ENCODE measurements around the gene ALDH4A1.

DNA sequence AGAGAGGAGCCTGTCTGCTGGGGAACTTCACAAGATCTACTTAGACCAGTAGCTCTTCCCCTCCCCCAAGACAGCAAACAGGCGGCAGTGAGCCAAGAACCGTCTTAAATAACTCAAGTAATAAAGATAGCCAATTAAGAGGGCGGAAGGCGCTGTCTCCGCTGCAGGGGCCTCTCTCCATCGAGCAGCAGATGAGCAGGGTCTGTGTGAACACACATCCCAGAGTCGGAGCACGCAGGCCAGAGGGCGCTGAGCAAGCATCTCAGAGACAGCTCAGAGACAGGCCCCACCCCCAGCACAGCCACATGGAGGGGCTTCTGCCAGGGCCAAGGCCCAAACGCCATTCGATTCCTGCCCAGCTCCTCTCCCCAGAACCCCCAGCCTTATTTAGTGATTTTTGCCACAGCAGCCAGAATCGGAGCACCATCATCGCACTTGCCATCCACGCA is 43.1 kb upstream of the ALDH4A1 start:
- TF ChIP-seq, protein P1, sequence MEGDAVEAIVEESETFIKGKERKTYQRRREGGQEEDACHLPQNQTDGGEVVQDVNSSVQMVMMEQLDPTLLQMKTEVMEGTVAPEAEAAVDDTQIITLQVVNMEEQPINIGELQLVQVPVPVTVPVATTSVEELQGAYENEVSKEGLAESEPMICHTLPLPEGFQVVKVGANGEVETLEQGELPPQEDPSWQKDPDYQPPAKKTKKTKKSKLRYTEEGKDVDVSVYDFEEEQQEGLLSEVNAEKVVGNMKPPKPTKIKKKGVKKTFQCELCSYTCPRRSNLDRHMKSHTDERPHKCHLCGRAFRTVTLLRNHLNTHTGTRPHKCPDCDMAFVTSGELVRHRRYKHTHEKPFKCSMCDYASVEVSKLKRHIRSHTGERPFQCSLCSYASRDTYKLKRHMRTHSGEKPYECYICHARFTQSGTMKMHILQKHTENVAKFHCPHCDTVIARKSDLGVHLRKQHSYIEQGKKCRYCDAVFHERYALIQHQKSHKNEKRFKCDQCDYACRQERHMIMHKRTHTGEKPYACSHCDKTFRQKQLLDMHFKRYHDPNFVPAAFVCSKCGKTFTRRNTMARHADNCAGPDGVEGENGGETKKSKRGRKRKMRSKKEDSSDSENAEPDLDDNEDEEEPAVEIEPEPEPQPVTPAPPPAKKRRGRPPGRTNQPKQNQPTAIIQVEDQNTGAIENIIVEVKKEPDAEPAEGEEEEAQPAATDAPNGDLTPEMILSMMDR (IDR thresholded peaks at IDR 0.05; ENCODE audit: low read depth, low read length), result no peak
- TF ChIP-seq EZH2phosphoT487 (IDR thresholded peaks at IDR 0.05; ENCODE audit: low read depth), result no peak
